GM12892 (cell line): ENCODE data around the gene HOXD8.

Source experiments
- POLR2AphosphoS5 ChIP-seq: IDR thresholded peaks from 2 replicates; pipeline ENCODE4 v1.6.1; 2011; ENCODE audit warnings: low read depth, low read length, control low read depth
- TAF1 ChIP-seq: IDR thresholded peaks from 2 replicates; pipeline ENCODE4 v1.6.1; 2011; ENCODE audit warnings: low read depth, mild to moderate bottlenecking, control low read depth, low read length, borderline replicate concordance

DNA sequence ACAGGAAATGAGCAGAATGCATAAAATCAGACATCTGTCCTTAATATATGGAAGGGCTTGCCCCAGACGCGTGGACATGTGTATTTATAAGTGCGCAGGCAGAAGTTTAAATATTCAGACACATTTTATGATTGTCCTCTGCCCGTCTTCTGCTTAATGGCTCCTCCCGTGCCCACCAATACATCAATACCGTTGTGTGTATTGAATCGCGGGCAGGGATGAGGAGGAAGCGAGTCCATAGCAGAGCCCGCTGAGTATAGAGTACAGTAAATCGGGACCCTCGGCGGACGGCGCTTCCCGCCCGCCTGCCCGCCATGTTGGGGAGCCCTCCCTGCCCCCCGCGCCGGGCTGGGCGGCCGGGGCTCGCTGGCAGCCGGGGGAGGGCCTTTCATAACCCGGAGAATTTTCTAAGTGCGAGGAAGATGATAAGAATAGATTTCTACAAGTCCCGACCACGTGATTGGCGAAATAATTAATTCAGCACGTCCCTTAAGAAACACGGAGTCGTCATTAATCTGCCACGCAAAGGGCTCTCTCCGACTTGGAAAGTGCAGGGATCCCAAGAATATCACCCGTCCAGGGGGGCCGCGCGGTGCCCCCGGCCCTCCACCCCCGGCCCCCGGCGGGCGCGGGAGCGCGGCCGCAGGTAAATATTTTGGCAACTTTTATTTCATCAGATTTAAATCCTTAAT, 27.4 kb downstream of the HOXD8 start, which contains the start of gene HOXD3:
- no peak for TF ChIP-seq POLR2AphosphoS5
- TF ChIP-seq TAF1, result no peak
